NCI-H2107 treated with DMSO at 0.1 percent for 48 hours (cell line): Measurements from ENCODE around the gene PRSS33.

ENCODE experiments used
- DNase-seq: peaks from one replicate; lab custom pipeline; 2025; ENCODE audit not compliant: unreplicated experiment; lab: John Stamatoyannopoulos, UW

The PRSS33 gene

GRCh38 chr16:2799859-2800226 is 12.5 kb upstream of the PRSS33 start:
- DNase-seq, result no peak

- DNase-seq, result no peak
Measured at GRCh38 chr16:2799205-2799858, 12.0 kb upstream of the PRSS33 start.

- DNase-seq, result no peak
Measured at GRCh38 chr16:2798723-2799204, 11.4 kb upstream of the PRSS33 start.

GRCh38 chr16:2795395-2796143 is 8.2 kb upstream of the PRSS33 start:
- DNase-seq, result no peak

- no peak for DNase-seq
Measured at GRCh38 chr16:2792940-2793339, 5.6 kb upstream of the PRSS33 start.

- no peak for DNase-seq
Measured at GRCh38 chr16:2791174-2791573, 3.8 kb upstream of the PRSS33 start.

GRCh38 chr16:2790631-2791030 is 3.3 kb upstream of the PRSS33 start:
- DNase-seq, result no peak

- DNase-seq, result no peak
Measured at GRCh38 chr16:2787961-2788360, 601 bp upstream of the PRSS33 start.

GRCh38 chr16:2786826-2787151 is 571 bp downstream of the PRSS33 start:
- DNase-seq, result no peak

- DNase-seq, result peak; percentile 60
Measured at GRCh38 chr16:2786061-2786825, 1.1 kb downstream of the PRSS33 start.

- peak; percentile 28 for DNase-seq
Measured at GRCh38 chr16:2785101-2785991, 2.0 kb downstream of the PRSS33 start.

GRCh38 chr16:2784358-2785100 is 2.8 kb downstream of the PRSS33 start:
- no peak for DNase-seq

- DNase-seq, result no peak
Measured at GRCh38 chr16:2783581-2784357, 3.6 kb downstream of the PRSS33 start.

- DNase-seq, result no peak
Measured at GRCh38 chr16:2782583-2783351, 4.6 kb downstream of the PRSS33 start.

GRCh38 chr16:2779978-2780898 is 7.1 kb downstream of the PRSS33 start:
- DNase-seq, result no peak

GRCh38 chr16:2779151-2779920 is 8.0 kb downstream of the PRSS33 start:
- no peak for DNase-seq

- no peak for DNase-seq
Measured at GRCh38 chr16:2778630-2778958, 8.8 kb downstream of the PRSS33 start.
